ENCODE results near the gene ARMC7. TPM values are rescaled to one million over a fixed set of nuclear protein-coding genes. Genes with fewer than 3 reads are reported as not detected.
A peak's percentile ranks its signal among the peaks of the same experiment; 100 is the strongest.

Gene ARMC7
- total and polyA plus RNA-seq, 2 of the 13 experiments (the other 11 are each of a cell fraction or from before 2014, with no cell fraction given) = 3.9 to 4.2 TPM

DNA sequence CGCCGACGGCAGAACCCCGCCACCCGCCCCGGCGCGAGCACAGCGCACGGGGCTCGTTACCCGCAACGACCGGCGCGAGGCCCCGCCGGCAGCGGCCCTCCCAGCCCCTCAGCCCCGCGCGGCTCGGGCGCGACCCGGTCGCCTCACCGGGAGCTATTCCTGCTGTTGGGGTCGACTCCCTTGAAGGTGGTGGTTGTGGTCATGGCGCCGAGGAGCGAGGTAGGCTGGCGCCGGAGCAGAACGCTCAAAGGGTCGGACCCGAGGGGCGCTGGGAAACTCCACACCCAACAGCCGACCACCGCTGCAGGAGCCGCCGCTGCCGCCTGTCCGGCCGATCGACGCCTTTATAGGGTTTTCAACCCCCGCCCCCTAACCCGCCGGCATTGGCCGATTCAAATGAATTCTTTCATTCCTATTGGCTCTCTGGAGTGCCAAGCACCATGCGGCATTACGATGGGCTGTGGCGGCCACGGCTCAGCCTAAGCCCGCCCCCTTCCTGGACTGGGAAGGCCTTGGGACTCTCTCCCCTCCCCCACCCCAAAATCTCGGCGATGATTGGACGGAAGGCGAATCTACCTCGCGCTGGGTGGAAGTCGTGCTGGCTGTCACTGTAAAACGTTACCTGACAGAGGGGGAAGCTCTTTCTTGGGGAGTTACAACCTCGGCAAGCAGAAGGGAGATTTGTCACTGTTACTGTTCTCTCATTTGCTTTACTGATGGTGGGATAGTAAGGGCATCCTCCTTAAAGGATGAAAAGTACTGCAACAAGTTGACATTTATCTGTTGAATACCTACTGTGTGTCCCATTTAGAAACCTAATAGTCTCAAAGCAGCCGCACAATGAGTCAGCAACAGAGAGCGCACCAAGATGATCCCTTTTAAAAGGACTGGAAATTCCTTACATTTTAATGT lies 44.7 kb downstream of the ARMC7 start, which contains the start of gene JPT1 (continued):
- TF ChIP-seq, protein P1, sequence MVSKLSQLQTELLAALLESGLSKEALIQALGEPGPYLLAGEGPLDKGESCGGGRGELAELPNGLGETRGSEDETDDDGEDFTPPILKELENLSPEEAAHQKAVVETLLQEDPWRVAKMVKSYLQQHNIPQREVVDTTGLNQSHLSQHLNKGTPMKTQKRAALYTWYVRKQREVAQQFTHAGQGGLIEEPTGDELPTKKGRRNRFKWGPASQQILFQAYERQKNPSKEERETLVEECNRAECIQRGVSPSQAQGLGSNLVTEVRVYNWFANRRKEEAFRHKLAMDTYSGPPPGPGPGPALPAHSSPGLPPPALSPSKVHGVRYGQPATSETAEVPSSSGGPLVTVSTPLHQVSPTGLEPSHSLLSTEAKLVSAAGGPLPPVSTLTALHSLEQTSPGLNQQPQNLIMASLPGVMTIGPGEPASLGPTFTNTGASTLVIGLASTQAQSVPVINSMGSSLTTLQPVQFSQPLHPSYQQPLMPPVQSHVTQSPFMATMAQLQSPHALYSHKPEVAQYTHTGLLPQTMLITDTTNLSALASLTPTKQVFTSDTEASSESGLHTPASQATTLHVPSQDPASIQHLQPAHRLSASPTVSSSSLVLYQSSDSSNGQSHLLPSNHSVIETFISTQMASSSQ (IDR thresholded peaks at IDR 0.05; ENCODE audit: low read depth) = no peak
- TF ChIP-seq, protein P1 (CRISPR knock-in tag; IDR thresholded peaks at IDR 0.05; ENCODE audit: borderline replicate concordance) = peak; percentile 61; the same call in 1 of the 2 replicates
- TF ChIP-seq RNF2 (conservative IDR thresholded peaks at IDR 0.05; ENCODE audit: low read depth) (0 out of 2 replicates have a peak, but pooled peaks have one; percentile 36), SRSF1 (optimal IDR thresholded peaks at IDR 0.05; ENCODE audit: low read depth, low read length) (peak; percentile 97), THYN1 (CRISPR knock-in tag; IDR thresholded peaks at IDR 0.05; ENCODE audit: borderline replicate concordance, low read depth) (no peak), TBX3 (IDR thresholded peaks at IDR 0.05; ENCODE audit: borderline replicate concordance) (no peak), HOXA9 (CRISPR knock-in tag; IDR thresholded peaks at IDR 0.05; ENCODE audit: borderline replicate concordance) (no peak), NFIC (IDR thresholded peaks at IDR 0.05; ENCODE audit: low read length) (no peak), TBP (CRISPR knock-in tag; IDR thresholded peaks at IDR 0.05) (no peak), SMARCE1 (IDR thresholded peaks at IDR 0.05; ENCODE audit: borderline replicate concordance) (no peak), DMAP1 (CRISPR knock-in tag; IDR thresholded peaks at IDR 0.05) (peak; percentile 76), ZSCAN12 (CRISPR knock-in tag; IDR thresholded peaks at IDR 0.05) (no peak), ZNF772 (CRISPR knock-in tag; IDR thresholded peaks at IDR 0.05) (peak; percentile 44; the same call in 1 of the 2 replicates), GATAD2A (CRISPR knock-in tag; IDR thresholded peaks at IDR 0.05) (peak; percentile 38; the same call in 1 of the 2 replicates), TAF1 (CRISPR knock-in tag; IDR thresholded peaks at IDR 0.05) (peak; percentile 95), ZNF776 (CRISPR knock-in tag; IDR thresholded peaks at IDR 0.05) (peak; percentile 98), ZFP1 (CRISPR knock-in tag; IDR thresholded peaks at IDR 0.05) (peak; percentile 74; the same call in 1 of the 2 replicates), ZNF230 (CRISPR knock-in tag; IDR thresholded peaks at IDR 0.05) (peak; percentile 77; the same call in 1 of the 2 replicates), TCF7L2 (IDR thresholded peaks at IDR 0.05; ENCODE audit: low read depth, low read length) (no peak), ZNF891 (CRISPR knock-in tag; IDR thresholded peaks at IDR 0.05) (peak; percentile 99)
- TF ChIP-seq, protein P2, sequence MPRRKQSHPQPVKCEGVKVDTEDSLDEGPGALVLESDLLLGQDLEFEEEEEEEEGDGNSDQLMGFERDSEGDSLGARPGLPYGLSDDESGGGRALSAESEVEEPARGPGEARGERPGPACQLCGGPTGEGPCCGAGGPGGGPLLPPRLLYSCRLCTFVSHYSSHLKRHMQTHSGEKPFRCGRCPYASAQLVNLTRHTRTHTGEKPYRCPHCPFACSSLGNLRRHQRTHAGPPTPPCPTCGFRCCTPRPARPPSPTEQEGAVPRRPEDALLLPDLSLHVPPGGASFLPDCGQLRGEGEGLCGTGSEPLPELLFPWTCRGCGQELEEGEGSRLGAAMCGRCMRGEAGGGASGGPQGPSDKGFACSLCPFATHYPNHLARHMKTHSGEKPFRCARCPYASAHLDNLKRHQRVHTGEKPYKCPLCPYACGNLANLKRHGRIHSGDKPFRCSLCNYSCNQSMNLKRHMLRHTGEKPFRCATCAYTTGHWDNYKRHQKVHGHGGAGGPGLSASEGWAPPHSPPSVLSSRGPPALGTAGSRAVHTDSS (CRISPR knock-in tag; conservative IDR thresholded peaks at IDR 0.05) = 0 out of 2 replicates have a peak, but pooled peaks have one; percentile 30
- TF ChIP-seq, protein P3, sequence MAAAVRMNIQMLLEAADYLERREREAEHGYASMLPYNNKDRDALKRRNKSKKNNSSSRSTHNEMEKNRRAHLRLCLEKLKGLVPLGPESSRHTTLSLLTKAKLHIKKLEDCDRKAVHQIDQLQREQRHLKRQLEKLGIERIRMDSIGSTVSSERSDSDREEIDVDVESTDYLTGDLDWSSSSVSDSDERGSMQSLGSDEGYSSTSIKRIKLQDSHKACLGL (CRISPR knock-in tag; IDR thresholded peaks at IDR 0.05) = peak; percentile 88; the same call in 1 of the 2 replicates
- TF ChIP-seq, protein P4, sequence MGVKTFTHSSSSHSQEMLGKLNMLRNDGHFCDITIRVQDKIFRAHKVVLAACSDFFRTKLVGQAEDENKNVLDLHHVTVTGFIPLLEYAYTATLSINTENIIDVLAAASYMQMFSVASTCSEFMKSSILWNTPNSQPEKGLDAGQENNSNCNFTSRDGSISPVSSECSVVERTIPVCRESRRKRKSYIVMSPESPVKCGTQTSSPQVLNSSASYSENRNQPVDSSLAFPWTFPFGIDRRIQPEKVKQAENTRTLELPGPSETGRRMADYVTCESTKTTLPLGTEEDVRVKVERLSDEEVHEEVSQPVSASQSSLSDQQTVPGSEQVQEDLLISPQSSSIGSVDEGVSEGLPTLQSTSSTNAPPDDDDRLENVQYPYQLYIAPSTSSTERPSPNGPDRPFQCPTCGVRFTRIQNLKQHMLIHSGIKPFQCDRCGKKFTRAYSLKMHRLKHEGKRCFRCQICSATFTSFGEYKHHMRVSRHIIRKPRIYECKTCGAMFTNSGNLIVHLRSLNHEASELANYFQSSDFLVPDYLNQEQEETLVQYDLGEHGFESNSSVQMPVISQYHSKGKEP (CRISPR knock-in tag; IDR thresholded peaks at IDR 0.05) = 0 out of 2 replicates have a peak, but pooled peaks have one; percentile 4
